Gastrocnemius medialis (tissue), 4 donors: Measurements from ENCODE around the gene SLC2A4.

Experiments used
- CTCF ChIP-seq, 5 experiments: fragments of 450-650 bp in 3 of 5; fragments of 200-600 bp in 2 of 5; sonication (generic) in 2 of 5; IDR thresholded peaks in 4 of 5; conservative IDR thresholded peaks in 1 of 5; 1 replicate in 4 of 5; 2 replicates in 1 of 5; pipeline ENCODE4 v1.5.1; 2016 to 2019; ENCODE audit warnings: antibody characterized with exemption in 5 of 5, mild to moderate bottlenecking in 3 of 5, moderate library complexity in 3 of 5
- POLR2A ChIP-seq, 2 donors: fragments of 450-650 bp; IDR thresholded peaks; one replicate each; pipeline ENCODE4 v1.6.1; 2017; ENCODE audit warnings: antibody characterized with exemption in 2 of 2, mild to moderate bottlenecking in 2 of 2, moderate library complexity in 2 of 2

GRCh38 chr17:7283471-7284216, 2.1 kb downstream of the SLC2A4 start:
- TF ChIP-seq CTCF (IDR thresholded peaks at IDR 0.05 in 4 of 5, conservative IDR thresholded peaks at IDR 0.05 in 1 of 5) (no peak), POLR2A (IDR thresholded peaks at IDR 0.05) (no peak)
